Testis (tissue), 2 donors: ENCODE data around the gene LDB1.

Source experiments
- CTCF ChIP-seq, 3 experiments: fragments of 450-650 bp in 2 of 3; fragments of 200-600 bp in 1 of 3; sonication (generic) in 1 of 3; IDR thresholded peaks; one replicate each; pipeline ENCODE4 v1.5.1; 2016 to 2019; ENCODE audit warnings: antibody characterized with exemption in 3 of 3, mild to moderate bottlenecking in 2 of 3, moderate library complexity in 1 of 3
- POLR2A ChIP-seq: fragments of 450-650 bp; IDR thresholded peaks from one replicate; pipeline ENCODE4 v1.6.1; 2017; ENCODE audit warnings: antibody characterized with exemption, mild to moderate bottlenecking, moderate library complexity

GRCh38 chr10:102067091-102067916 lies 52.9 kb downstream of the LDB1 start:
- TF ChIP-seq CTCF (IDR thresholded peaks at IDR 0.05) (no peak), POLR2A (no peak)
